ENCODE data around the gene CCDC17. TPM values are rescaled to one million over a fixed set of nuclear protein-coding genes. Genes with fewer than 3 reads are reported as not detected.
A peak's percentile ranks its signal among the peaks of the same experiment; 100 is the strongest.

The CCDC17 gene
- total RNA-seq, 4 donors from 2014 or later, result 5.0 to 17.3 (median 15.7) TPM

- peaks cover 0 to 100% (median 0%) of the 10 kb centered on the region in 3 donors for H3K36me3 ChIP-seq
- peaks cover 0 to 19% (median 4%) of the 10 kb centered on the region in 4 donors for H3K4me1 ChIP-seq
- H3K9me3 ChIP-seq, result no peaks in the 10 kb centered on the region
- H3K27ac ChIP-seq, result no peak overlapping the region
- TF ChIP-seq, protein P1, sequence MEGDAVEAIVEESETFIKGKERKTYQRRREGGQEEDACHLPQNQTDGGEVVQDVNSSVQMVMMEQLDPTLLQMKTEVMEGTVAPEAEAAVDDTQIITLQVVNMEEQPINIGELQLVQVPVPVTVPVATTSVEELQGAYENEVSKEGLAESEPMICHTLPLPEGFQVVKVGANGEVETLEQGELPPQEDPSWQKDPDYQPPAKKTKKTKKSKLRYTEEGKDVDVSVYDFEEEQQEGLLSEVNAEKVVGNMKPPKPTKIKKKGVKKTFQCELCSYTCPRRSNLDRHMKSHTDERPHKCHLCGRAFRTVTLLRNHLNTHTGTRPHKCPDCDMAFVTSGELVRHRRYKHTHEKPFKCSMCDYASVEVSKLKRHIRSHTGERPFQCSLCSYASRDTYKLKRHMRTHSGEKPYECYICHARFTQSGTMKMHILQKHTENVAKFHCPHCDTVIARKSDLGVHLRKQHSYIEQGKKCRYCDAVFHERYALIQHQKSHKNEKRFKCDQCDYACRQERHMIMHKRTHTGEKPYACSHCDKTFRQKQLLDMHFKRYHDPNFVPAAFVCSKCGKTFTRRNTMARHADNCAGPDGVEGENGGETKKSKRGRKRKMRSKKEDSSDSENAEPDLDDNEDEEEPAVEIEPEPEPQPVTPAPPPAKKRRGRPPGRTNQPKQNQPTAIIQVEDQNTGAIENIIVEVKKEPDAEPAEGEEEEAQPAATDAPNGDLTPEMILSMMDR (IDR thresholded peaks at IDR 0.05), result no peak
- TF ChIP-seq POLR2A (IDR thresholded peaks at IDR 0.05), result no peak
- H3K4me3 ChIP-seq, result no peak overlapping the region
- no peak for DNase-seq
- no peaks in the 10 kb centered on the region for H3K27me3 ChIP-seq
Measured at GRCh38 chr1:45654540-45655280, 30.9 kb upstream of the CCDC17 start.

DNA sequence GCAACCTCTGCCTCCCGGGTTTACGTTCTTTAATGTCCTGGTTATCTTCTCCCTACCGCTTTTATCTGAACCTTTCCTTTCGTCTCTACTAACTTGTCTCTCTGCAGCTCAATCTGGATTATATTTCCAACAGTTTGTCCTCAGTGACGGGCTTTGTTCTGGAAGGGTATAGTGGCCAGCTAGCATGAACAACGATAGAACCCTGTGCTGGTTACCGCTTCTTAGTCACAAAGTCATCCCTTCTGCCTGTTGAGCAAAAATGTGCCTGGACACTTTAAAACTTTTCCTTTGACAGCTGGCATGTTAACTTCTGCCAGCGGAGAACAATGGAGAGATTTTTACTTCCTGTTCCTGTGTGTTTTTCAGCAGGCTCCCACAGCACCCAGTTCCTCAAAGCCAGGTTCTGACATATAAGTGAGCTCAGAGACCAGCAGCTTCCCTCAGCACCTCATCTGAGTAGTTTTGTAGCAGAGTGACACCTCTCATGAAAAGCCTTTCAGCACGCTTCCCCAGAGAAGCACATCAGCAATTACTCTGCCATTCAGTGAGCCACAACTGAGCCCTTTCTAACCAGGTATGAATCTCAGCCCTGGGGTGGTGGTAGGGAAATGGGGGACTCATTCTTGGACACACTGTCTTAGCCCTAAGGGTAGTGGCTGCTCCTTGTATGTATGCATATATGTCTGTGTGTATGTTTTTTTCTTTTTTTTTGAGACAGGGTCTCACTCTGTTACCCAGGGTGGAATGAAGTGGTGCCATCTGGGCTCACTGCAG, 23.6 kb upstream of the CCDC17 start:
- TF ChIP-seq, protein P1 (IDR thresholded peaks at IDR 0.05), result no peak
- no peak for TF ChIP-seq POLR2A (IDR thresholded peaks at IDR 0.05)
- H3K9me3 ChIP-seq, result no peaks in the 10 kb centered on the region
- no peak for DNase-seq
- H3K27me3 ChIP-seq, result no peaks in the 10 kb centered on the region
- H3K36me3 ChIP-seq, result peaks cover 0 to 34% (median 0%) of the 10 kb centered on the region in 3 donors
- H3K4me1 ChIP-seq, result peaks cover 0 to 13% (median 0%) of the 10 kb centered on the region in 4 donors
- peak overlapping the region in 1 of 4 donors; percentile 31 for H3K27ac ChIP-seq
- H3K4me3 ChIP-seq, result no peak overlapping the region

- Histone ChIP-seq H3K27me3 (no peaks in the 10 kb centered on the region), H3K36me3 (peaks cover 0 to 34% (median 0%) of the 10 kb centered on the region in 3 donors), H3K9me3 (no peaks in the 10 kb centered on the region), H3K4me1 (peaks cover 0 to 13% (median 0%) of the 10 kb centered on the region in 4 donors), H3K27ac (peak overlapping the region in 3 of 4 donors; percentile 8 to 81 (median 33)), H3K4me3 (no peak overlapping the region)
- no peak for DNase-seq
- TF ChIP-seq, protein P1 (IDR thresholded peaks at IDR 0.05), result no peak
- TF ChIP-seq POLR2A (IDR thresholded peaks at IDR 0.05), result no peak
Measured at GRCh38 chr1:45644661-45645060, 20.8 kb upstream of the CCDC17 start.

GRCh38 chr1:45643978-45644377, 20.1 kb upstream of the CCDC17 start:
- TF ChIP-seq, protein P1 (IDR thresholded peaks at IDR 0.05), result peak in 3 of 6 experiments; percentile 49 to 56 (median 56)
- peak in 1 of 2 donors; percentile 22 for TF ChIP-seq POLR2A (IDR thresholded peaks at IDR 0.05)
- peaks cover 0 to 38% (median 0%) of the 10 kb centered on the region in 3 donors for H3K36me3 ChIP-seq

DNA sequence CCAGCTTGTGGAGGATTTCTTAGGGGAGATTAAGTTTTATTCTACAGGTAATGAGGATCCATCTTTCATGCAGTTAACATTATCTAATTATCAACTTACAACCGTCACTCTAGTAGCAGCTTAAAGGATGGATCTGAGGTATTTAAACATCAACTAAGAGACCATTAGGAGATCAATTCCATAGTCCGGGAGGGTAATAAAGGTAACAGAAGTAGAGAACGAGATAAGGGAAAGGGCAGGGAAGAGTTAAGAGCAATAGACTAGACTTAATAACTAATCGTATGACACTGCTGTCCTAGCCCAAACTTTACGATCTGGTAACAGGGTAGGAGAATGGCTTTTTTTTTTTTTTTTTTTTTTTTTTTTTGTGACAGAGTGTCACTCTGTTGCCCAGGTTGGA, 19.5 kb upstream of the CCDC17 start:
- H3K4me1 ChIP-seq, result peaks cover 0 to 13% (median 0%) of the 10 kb centered on the region in 4 donors
- no peaks in the 10 kb centered on the region for H3K27me3 ChIP-seq
- H3K27ac ChIP-seq, result peak overlapping the region in 2 of 4 donors; percentile 81 to 82
- no peak overlapping the region for H3K4me3 ChIP-seq
- TF ChIP-seq, protein P1 (IDR thresholded peaks at IDR 0.05), result no peak
- no peak for TF ChIP-seq POLR2A (IDR thresholded peaks at IDR 0.05)
- no peak for DNase-seq
- H3K9me3 ChIP-seq, result no peaks in the 10 kb centered on the region
- peaks cover 0 to 44% (median 0%) of the 10 kb centered on the region in 3 donors for H3K36me3 ChIP-seq

More at GRCh38 chr1:45643978-45644377, 20.1 kb upstream of the CCDC17 start:
- Histone ChIP-seq H3K27me3 (no peaks in the 10 kb centered on the region), H3K4me3 (no peak overlapping the region), H3K9me3 (no peaks in the 10 kb centered on the region), H3K27ac (peak overlapping the region in 3 of 4 donors; percentile 60 to 82 (median 81)), H3K4me1 (peaks cover 0 to 13% (median 0%) of the 10 kb centered on the region in 4 donors)
- no peak for DNase-seq

Data from Peyer's patch (tissue), 4 donors.